ENCODE measurements around the gene PPP5C.

DNA sequence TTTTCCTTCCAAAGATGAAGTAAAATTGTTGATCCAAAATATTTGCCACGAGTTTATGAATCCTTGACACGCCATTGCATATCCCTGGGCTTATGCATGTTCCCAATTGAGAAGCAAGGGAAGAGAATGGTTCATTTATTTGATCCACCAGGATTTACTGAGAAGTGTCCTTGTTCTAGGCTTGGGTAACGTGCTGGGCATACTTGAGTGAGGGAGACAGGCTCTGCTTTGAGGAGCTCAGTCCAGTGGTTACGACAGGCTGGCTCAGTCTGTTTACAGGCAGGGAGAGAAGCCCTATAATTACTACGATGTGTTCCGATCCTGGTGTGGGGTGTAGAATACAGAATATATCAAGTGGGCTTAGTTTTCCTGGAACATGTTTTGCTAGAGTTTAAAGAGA lies 88.1 kb downstream of the PPP5C start:
- TF ChIP-seq, protein P1, sequence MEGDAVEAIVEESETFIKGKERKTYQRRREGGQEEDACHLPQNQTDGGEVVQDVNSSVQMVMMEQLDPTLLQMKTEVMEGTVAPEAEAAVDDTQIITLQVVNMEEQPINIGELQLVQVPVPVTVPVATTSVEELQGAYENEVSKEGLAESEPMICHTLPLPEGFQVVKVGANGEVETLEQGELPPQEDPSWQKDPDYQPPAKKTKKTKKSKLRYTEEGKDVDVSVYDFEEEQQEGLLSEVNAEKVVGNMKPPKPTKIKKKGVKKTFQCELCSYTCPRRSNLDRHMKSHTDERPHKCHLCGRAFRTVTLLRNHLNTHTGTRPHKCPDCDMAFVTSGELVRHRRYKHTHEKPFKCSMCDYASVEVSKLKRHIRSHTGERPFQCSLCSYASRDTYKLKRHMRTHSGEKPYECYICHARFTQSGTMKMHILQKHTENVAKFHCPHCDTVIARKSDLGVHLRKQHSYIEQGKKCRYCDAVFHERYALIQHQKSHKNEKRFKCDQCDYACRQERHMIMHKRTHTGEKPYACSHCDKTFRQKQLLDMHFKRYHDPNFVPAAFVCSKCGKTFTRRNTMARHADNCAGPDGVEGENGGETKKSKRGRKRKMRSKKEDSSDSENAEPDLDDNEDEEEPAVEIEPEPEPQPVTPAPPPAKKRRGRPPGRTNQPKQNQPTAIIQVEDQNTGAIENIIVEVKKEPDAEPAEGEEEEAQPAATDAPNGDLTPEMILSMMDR (IDR thresholded peaks at IDR 0.05; ENCODE audit: insufficient read depth, low read length, poor library complexity, severe bottlenecking): no peak
- no peak for TF ChIP-seq EZH2phosphoT487 (conservative IDR thresholded peaks at IDR 0.05; ENCODE audit: low read length)

Data from SU-DHL-6 (cell line).